K562 treated with DMSO at 1 percent for 48 hours (cell line): ENCODE results near the gene CDK5RAP2. TPM values are rescaled to one million over a fixed set of nuclear protein-coding genes. Genes with fewer than 3 reads are reported as not detected.

Experiments
- total RNA-seq: library from RNA; unstranded; fragments of 300-600 nt; gene quantifications from 2 replicates; pipeline ENCODE4 v1.2.3, GENCODE V29; 2022; ENCODE audit warnings: low replicate concordance; ENCODE audit errors: extremely low read depth

Gene CDK5RAP2
- total RNA-seq = not detected in 2 replicates

DNA sequence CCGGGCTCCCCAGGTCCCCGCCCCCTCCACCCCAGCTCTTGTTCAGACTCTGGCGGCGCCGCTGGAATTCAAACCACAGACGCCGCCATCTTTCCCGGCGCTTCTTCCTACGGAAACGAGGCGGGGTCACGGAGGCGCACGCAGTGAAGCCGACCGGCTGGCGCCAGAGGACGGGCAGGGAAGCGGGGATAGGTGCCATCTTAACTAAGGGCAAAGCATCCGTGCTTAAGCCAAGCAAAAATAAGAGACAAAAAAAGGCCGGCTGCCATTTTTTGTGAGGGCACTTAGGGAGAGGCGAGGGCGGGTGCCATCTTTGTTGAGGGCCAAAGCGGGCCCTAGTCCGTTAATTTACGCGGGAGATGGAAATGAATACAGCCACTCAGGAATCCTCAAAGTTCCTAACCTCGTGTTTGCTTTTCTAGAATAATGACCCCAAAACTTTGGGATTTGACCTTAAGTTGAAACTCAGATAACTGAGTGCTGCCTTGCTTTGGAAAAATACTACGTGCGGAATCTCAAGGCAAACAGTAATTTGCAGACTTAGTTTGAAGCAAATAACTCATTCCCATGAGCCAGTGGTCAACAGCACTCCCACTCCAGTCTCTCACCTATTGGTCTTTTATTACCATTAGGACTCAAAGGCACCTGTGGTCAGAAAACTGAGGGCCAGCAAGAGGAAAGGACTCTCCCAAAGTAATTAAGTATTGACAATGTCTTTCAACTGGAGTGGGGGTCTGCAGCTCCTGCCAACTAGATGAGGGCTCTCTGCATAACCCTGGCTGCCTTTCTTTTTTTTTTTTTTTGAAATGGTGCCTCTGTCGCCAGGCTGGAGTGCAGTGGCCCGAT is at the start of gene CDK5RAP2:
TSS of gene CDK5RAP2 (minus strand) at position 117 of the 846 bp plus-strand sequence. CDS start 189 bp downstream, outside the sequence.

Other genes starting within 250 kb of the CDK5RAP2 start
- not detected in 2 replicates for gene MEGF9, start 134.3 kb upstream of the CDK5RAP2 start, total RNA-seq
- gene FBXW2, start 213.2 kb upstream of the CDK5RAP2 start, total RNA-seq = 299 TPM in 1 of 2 replicates, not detected in the other